Vagina (tissue), 2 donors: Measurements from ENCODE around the gene PMF1. TPM values are rescaled to one million over a fixed set of nuclear protein-coding genes. Genes with fewer than 3 reads are reported as not detected.

Experiments used
- DNase-seq, 2 donors: peaks; one replicate each; pipeline ENCODE4 v3.0.0-alpha.2; 2017; ENCODE audit errors: extremely low spot score in 2 of 2
- H3K27ac ChIP-seq: fragments of 200-600 bp; sonication (generic); one replicate; pipeline ENCODE4 v1.5.1; 2019
- H3K27me3 ChIP-seq: fragments of 200-600 bp; sonication (generic); one replicate; pipeline ENCODE4 v1.5.1; 2019
- H3K36me3 ChIP-seq, 2 donors: fragments of 200-600 bp; sonication (generic); one replicate each; pipeline ENCODE4 v1.5.1; 2017 to 2019
- H3K4me1 ChIP-seq: fragments of 200-600 bp; sonication (generic); one replicate; pipeline ENCODE4 v1.5.1; 2019
- H3K4me3 ChIP-seq, 2 donors: fragments of 200-600 bp; sonication (generic); 1 replicate in 1 of 2; 2 replicates in 1 of 2; pipeline ENCODE4 v1.5.1; 2016 to 2019
- H3K9me3 ChIP-seq: fragments of 200-600 bp; sonication (generic); one replicate; pipeline ENCODE4 v1.5.1; 2019
- POLR2A ChIP-seq, 2 donors: fragments of 450-650 bp; IDR thresholded peaks; one replicate each; pipeline ENCODE4 v1.6.1; 2017; ENCODE audit warnings: antibody characterized with exemption in 2 of 2, mild to moderate bottlenecking in 2 of 2, moderate library complexity in 2 of 2
- POLR2AphosphoS5 ChIP-seq, 2 donors: sonication (generic); formaldehyde crosslinking; IDR thresholded peaks; one replicate each; pipeline ENCODE4 v1.9.0; 2017; ENCODE audit warnings: antibody characterized with exemption in 2 of 2, mild to moderate bottlenecking in 2 of 2, low read depth in 1 of 2; ENCODE audit not compliant: insufficient read depth in 1 of 2
- intact Hi-C: fragments of 100-400 bp; cut with DNase I; formaldehyde crosslinking; loops from one replicate; pipeline ENCODE4 v1.15.1; 2023
- total RNA-seq: library from RNA; depleted of rRNA; stranded (reverse); fragments of >200 nt; gene quantifications from one replicate; pipeline ENCODE4 v1.2.3, GENCODE V29; 2016
- TF ChIP-seq, protein P1 (sequence below), 3 experiments: fragments of 450-650 bp in 2 of 3; fragments of 200-600 bp in 1 of 3; sonication (generic) in 1 of 3; IDR thresholded peaks; one replicate each; pipeline ENCODE4 v1.5.1; 2017 to 2019; ENCODE audit warnings: antibody characterized with exemption in 3 of 3, mild to moderate bottlenecking in 2 of 3, moderate library complexity in 2 of 3

The PMF1 gene, protein sequence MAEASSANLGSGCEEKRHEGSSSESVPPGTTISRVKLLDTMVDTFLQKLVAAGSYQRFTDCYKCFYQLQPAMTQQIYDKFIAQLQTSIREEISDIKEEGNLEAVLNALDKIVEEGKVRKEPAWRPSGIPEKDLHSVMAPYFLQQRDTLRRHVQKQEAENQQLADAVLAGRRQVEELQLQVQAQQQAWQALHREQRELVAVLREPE
- total RNA-seq, result 44.7 TPM

DNA sequence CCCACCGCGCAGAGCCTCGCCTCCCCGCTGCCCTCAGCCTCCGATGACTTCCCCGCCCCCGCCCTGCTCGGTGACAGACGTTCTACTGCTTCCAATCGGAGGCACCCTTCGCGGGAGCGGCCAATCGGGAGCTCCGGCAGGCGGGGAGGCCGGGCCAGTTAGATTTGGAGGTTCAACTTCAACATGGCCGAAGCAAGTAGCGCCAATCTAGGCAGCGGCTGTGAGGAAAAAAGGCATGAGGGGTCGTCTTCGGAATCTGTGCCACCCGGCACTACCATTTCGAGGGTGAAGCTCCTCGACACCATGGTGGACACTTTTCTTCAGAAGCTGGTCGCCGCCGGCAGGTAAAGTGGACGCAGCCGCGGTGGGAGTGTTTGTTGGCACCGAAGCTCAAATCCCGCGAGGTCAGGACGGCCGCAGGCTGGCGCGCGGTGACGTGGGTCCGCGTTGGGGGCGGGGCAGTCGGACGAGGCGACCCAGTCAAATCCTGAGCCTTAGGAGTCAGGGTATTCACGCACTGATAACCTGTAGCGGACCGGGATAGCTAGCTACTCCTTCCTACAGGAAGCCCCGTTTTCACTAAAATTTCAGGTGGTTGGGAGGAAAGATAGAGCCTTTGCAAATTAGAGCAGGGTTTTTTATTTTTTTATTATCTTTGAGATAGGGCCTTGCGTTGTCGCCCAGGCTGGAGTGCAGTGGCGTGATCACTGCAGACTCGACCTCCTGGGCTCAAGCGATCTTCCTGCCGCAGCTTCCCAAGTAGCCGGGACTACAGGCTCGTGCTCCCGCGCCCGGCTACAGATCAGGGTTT is at the start of gene PMF1:
Gene PMF1, plus strand, starts transcription at position 175 of the 811 bp plus-strand sequence. Its CDS starts 9 bp downstream, at position 184.
- Histone ChIP-seq H3K9me3 (no peaks in the 10 kb centered on the region), H3K27me3 (no peaks in the 10 kb centered on the region), H3K36me3 (peaks cover 0 to 11% of the 10 kb centered on the region in 2 donors), H3K27ac (peak within 1 kb of the TSS; percentile 97), H3K4me3 (peak within 1 kb of the TSS; percentile 62 to 67), H3K4me1 (peaks cover 37% of the 10 kb centered on the region)
- intact Hi-C loops, result no loop called here
- DNase-seq, result peak in 1 of 2 donors; percentile 99
- TF ChIP-seq POLR2A (IDR thresholded peaks at IDR 0.05), result peak in 1 of 2 donors; percentile 29
- peak; percentile 92 to 97 for TF ChIP-seq POLR2AphosphoS5 (IDR thresholded peaks at IDR 0.05; ENCODE audit: insufficient read depth in 1 of 2, low read depth in 1 of 2)
- TF ChIP-seq, protein P1, sequence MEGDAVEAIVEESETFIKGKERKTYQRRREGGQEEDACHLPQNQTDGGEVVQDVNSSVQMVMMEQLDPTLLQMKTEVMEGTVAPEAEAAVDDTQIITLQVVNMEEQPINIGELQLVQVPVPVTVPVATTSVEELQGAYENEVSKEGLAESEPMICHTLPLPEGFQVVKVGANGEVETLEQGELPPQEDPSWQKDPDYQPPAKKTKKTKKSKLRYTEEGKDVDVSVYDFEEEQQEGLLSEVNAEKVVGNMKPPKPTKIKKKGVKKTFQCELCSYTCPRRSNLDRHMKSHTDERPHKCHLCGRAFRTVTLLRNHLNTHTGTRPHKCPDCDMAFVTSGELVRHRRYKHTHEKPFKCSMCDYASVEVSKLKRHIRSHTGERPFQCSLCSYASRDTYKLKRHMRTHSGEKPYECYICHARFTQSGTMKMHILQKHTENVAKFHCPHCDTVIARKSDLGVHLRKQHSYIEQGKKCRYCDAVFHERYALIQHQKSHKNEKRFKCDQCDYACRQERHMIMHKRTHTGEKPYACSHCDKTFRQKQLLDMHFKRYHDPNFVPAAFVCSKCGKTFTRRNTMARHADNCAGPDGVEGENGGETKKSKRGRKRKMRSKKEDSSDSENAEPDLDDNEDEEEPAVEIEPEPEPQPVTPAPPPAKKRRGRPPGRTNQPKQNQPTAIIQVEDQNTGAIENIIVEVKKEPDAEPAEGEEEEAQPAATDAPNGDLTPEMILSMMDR (IDR thresholded peaks at IDR 0.05), result peak in 1 of 3 experiments; percentile 2

DNA sequence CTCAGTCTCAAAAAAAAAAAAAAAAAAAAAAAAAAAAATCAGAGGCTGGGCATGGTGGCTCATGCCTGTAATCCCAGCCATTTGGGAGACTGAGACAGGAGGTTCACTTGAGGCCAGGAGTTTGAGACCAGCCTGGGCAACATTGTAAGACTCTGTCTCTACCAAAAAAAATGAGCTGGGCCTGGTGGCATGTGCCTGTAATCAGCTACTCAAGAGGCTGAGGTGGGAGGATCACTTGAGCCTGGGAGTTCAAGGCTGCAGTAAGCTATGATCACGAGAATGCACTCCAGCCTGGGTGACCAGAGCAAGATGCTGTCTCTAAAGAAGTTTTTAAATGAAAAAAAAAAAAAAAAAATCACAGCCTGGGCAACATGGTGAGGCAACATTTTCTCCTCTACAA is 49.1 kb upstream of the PMF1 start:
- no peaks in the 10 kb centered on the region for H3K27me3 ChIP-seq
- intact Hi-C loops, result no loop called here
- no peaks in the 10 kb centered on the region for H3K36me3 ChIP-seq
- peaks cover 18% of the 10 kb centered on the region for H3K4me1 ChIP-seq
- H3K9me3 ChIP-seq, result no peaks in the 10 kb centered on the region
- H3K4me3 ChIP-seq, result no peak overlapping the region
- TF ChIP-seq POLR2A (IDR thresholded peaks at IDR 0.05) (no peak), POLR2AphosphoS5 (IDR thresholded peaks at IDR 0.05; ENCODE audit: insufficient read depth in 1 of 2, low read depth in 1 of 2) (no peak)
- TF ChIP-seq, protein P1 (IDR thresholded peaks at IDR 0.05), result no peak
- DNase-seq, result no peak
- H3K27ac ChIP-seq, result no peak overlapping the region

DNA sequence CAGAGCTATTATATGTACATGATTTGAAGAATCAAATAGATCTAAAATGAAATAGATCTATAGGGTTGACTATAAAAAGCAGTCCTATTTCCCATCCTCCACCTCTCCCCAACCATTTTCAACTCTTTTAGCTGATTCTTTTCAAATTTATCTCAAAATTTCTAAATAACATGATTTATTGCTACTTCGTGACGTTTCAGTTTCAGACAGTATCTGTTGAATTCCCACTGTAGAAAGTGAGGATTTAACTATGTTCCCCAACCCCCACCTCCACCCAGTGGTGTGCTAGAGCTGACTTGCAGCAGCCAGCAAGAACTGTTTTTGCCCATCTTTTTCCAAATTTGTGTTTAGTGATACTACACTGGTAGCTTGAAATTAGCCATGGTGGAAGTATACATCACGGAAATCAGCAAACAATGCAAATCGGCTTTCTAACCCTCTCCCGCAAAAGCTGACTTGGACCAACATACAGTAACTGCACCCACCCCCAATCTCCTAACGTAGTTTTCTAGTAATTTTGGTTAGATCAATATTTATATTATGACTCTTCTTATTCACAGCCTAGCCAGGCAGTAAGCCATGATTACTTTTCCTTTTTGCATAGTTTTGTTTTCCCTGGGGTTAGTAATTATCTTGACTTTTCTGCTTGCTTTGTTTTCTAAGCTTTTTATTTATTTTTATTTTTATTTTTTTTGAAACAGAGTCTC is 48.5 kb upstream of the PMF1 start:
- H3K36me3 ChIP-seq, result no peaks in the 10 kb centered on the region
- H3K27ac ChIP-seq, result no peak overlapping the region
- TF ChIP-seq, protein P1 (IDR thresholded peaks at IDR 0.05), result no peak
- TF ChIP-seq POLR2A (IDR thresholded peaks at IDR 0.05), result no peak
- no peak for TF ChIP-seq POLR2AphosphoS5 (IDR thresholded peaks at IDR 0.05; ENCODE audit: insufficient read depth in 1 of 2, low read depth in 1 of 2)
- no peak for DNase-seq
- no peaks in the 10 kb centered on the region for H3K27me3 ChIP-seq
- H3K4me1 ChIP-seq, result peaks cover 18% of the 10 kb centered on the region
- no peak overlapping the region for H3K4me3 ChIP-seq
- H3K9me3 ChIP-seq, result no peaks in the 10 kb centered on the region
- intact Hi-C loops, result no loop called here

DNA sequence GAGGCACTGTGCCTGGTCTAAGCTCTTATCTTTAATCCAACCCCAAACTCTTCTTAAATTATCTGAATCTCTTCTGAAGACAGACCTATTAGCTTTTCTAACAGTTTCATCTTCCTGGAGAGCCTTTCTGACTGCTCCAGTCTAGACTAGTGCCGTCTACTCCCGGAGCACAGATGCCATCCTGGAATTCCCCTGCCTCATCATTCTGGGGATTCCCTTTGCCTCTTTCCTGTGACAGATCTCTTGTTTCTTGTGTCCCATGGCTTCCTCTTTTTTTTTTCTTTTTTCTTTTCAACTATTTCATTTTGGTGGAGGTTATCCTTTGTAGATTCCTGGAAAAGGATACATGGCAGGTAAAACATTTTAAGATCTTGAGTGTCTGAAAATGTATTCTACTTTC is 47.7 kb upstream of the PMF1 start:
- no peaks in the 10 kb centered on the region for H3K36me3 ChIP-seq
- DNase-seq, result no peak
- peaks cover 17% of the 10 kb centered on the region for H3K4me1 ChIP-seq
- H3K27me3 ChIP-seq, result no peaks in the 10 kb centered on the region
- H3K4me3 ChIP-seq, result no peak overlapping the region
- H3K9me3 ChIP-seq, result no peaks in the 10 kb centered on the region
- intact Hi-C loops, result no loop called here
- TF ChIP-seq POLR2AphosphoS5 (IDR thresholded peaks at IDR 0.05; ENCODE audit: insufficient read depth in 1 of 2, low read depth in 1 of 2) (no peak), POLR2A (IDR thresholded peaks at IDR 0.05) (no peak)
- TF ChIP-seq, protein P1 (IDR thresholded peaks at IDR 0.05), result no peak
- H3K27ac ChIP-seq, result no peak overlapping the region
